ENCODE measurements around the gene TNFAIP1.

DNA sequence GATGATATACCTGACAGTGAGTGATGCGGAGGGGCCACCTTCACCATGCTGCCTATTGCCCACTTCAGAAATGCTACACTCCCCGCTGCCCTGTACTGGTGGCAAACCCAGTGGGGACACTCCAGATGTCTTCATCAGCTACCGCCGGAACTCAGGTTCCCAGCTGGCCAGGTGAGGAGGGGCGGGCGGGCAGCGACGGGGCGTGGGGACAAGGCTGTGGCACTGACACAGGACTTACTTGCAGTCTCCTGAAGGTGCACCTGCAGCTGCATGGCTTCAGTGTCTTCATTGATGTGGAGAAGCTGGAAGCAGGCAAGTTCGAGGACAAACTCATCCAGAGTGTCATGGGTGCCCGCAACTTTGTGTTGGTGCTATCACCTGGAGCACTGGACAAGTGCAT is 52.5 kb downstream of the TNFAIP1 start:
- TF ChIP-seq, protein P1, sequence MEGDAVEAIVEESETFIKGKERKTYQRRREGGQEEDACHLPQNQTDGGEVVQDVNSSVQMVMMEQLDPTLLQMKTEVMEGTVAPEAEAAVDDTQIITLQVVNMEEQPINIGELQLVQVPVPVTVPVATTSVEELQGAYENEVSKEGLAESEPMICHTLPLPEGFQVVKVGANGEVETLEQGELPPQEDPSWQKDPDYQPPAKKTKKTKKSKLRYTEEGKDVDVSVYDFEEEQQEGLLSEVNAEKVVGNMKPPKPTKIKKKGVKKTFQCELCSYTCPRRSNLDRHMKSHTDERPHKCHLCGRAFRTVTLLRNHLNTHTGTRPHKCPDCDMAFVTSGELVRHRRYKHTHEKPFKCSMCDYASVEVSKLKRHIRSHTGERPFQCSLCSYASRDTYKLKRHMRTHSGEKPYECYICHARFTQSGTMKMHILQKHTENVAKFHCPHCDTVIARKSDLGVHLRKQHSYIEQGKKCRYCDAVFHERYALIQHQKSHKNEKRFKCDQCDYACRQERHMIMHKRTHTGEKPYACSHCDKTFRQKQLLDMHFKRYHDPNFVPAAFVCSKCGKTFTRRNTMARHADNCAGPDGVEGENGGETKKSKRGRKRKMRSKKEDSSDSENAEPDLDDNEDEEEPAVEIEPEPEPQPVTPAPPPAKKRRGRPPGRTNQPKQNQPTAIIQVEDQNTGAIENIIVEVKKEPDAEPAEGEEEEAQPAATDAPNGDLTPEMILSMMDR (IDR thresholded peaks at IDR 0.05) = no peak
- no peak for TF ChIP-seq POLR2A (IDR thresholded peaks at IDR 0.05)
